NCI-H69 (cell line): Measurements from ENCODE around the gene SDC3.

ENCODE experiments used
- DNase-seq: peaks from one replicate; lab custom pipeline; 2025; lab: John Stamatoyannopoulos, UW

The SDC3 gene

GRCh38 chr1:30888975-30889374 is 19.6 kb downstream of the SDC3 start:
- no peak for DNase-seq

GRCh38 chr1:30888391-30888790 is 20.2 kb downstream of the SDC3 start:
- no peak for DNase-seq

- DNase-seq, result peak; percentile 18
Measured at GRCh38 chr1:30887485-30888315, 20.9 kb downstream of the SDC3 start.

GRCh38 chr1:30886710-30887428 is 21.7 kb downstream of the SDC3 start:
- DNase-seq, result peak; percentile 59

- no peak for DNase-seq
Measured at GRCh38 chr1:30885570-30886522, 22.7 kb downstream of the SDC3 start.

- no peak for DNase-seq
Measured at GRCh38 chr1:30884723-30885122, 23.8 kb downstream of the SDC3 start.

- DNase-seq, result no peak
Measured at GRCh38 chr1:30883389-30884172, 25.0 kb downstream of the SDC3 start.

GRCh38 chr1:30882678-30883388 is 25.7 kb downstream of the SDC3 start:
- DNase-seq, result peak; percentile 26

- peak; percentile 20 for DNase-seq
Measured at GRCh38 chr1:30881319-30882181, 27.0 kb downstream of the SDC3 start.

GRCh38 chr1:30880678-30881318 is 27.8 kb downstream of the SDC3 start:
- DNase-seq, result peak; percentile 60

- DNase-seq, result peak; percentile 93
Measured at GRCh38 chr1:30879940-30880677, 28.4 kb downstream of the SDC3 start.

GRCh38 chr1:30879126-30879786 is 29.3 kb downstream of the SDC3 start:
- peak; percentile 72 for DNase-seq

GRCh38 chr1:30878559-30878958 is 30.0 kb downstream of the SDC3 start:
- no peak for DNase-seq

- no peak for DNase-seq
Measured at GRCh38 chr1:30878016-30878415, 30.5 kb downstream of the SDC3 start.

- no peak for DNase-seq
Measured at GRCh38 chr1:30877205-30877912, 31.2 kb downstream of the SDC3 start.

GRCh38 chr1:30876451-30877204 is 31.9 kb downstream of the SDC3 start:
- no peak for DNase-seq

GRCh38 chr1:30875916-30876315 is 32.6 kb downstream of the SDC3 start:
- no peak for DNase-seq
